H1 (cell line): ENCODE results near the gene ELFN2.

Experiments
- CEBPB ChIP-seq: IDR thresholded peaks from 2 replicates; pipeline ENCODE4 v1.6.1; 2012; ENCODE audit warnings: low read depth, low read length
- EZH2 ChIP-seq: fragments of 200-600 bp; sonication (generic); IDR thresholded peaks from 2 replicates; pipeline ENCODE4 v1.7.1; 2012; ENCODE audit warnings: low read depth, mild to moderate bottlenecking, moderate library complexity, low read length, inconsistent platforms; ENCODE audit not compliant: severe bottlenecking
- JUN ChIP-seq: IDR thresholded peaks from 2 replicates; pipeline ENCODE4 v1.6.1; 2011; ENCODE audit warnings: low read depth, mild to moderate bottlenecking, improper control_type of control experiment, low read length
- NRF1 ChIP-seq: IDR thresholded peaks from 2 replicates; pipeline ENCODE4 v1.6.1; 2011; ENCODE audit warnings: mild to moderate bottlenecking, low read depth, low read length, improper control_type of control experiment
- POLR2AphosphoS5 ChIP-seq: IDR thresholded peaks from 2 replicates; pipeline ENCODE4 v1.6.1; 2011; ENCODE audit warnings: low read depth, low read length
- RBBP5 ChIP-seq: IDR thresholded peaks from 2 replicates; pipeline ENCODE4 v1.7.1; 2012; ENCODE audit warnings: low read depth, mild to moderate bottlenecking, inconsistent platforms, low read length, moderate library complexity, borderline replicate concordance
- SRF ChIP-seq: IDR thresholded peaks from 2 replicates; pipeline ENCODE4 v1.6.1; 2011; ENCODE audit warnings: mild to moderate bottlenecking, low read depth, low read length, moderate library complexity
- TF ChIP-seq, protein P1 (sequence below): IDR thresholded peaks from 2 replicates; pipeline ENCODE4 v1.6.1; 2012; ENCODE audit warnings: low read length, inconsistent platforms
- TF ChIP-seq, protein P2 (sequence below), 3 experiments: IDR thresholded peaks; 1 replicate in 2 of 3; 2 replicates in 1 of 3; pipeline versions ENCODE4 v1.5.1 to v1.6.1; 2011; ENCODE audit warnings: low read length in 3 of 3, mild to moderate bottlenecking in 3 of 3, inconsistent platforms in 2 of 3, low read depth in 1 of 3, moderate library complexity in 1 of 3; ENCODE audit not compliant: insufficient read depth in 1 of 3; ENCODE audit errors: control extremely low read depth in 1 of 3

DNA sequence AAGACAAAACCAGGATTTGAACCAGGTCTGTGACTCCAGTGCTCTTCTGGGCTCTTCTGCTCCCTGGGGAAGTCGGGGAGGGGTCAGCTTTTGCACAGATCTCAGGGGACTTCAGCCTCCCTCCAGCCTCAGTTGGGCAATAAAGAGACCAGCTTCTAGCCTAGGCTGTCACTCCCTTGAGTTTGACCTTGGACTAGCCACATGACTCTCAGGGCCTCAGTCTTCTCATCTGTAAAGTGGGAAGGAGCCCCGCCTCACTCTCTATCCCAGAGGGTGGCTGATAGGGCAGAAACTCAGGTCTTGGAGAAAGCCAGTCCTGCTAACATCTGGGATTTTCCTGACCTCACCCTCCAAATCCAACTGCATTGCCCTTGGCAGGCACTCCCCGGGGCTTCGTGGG lies 38.7 kb downstream of the ELFN2 start:
- TF ChIP-seq, protein P1, sequence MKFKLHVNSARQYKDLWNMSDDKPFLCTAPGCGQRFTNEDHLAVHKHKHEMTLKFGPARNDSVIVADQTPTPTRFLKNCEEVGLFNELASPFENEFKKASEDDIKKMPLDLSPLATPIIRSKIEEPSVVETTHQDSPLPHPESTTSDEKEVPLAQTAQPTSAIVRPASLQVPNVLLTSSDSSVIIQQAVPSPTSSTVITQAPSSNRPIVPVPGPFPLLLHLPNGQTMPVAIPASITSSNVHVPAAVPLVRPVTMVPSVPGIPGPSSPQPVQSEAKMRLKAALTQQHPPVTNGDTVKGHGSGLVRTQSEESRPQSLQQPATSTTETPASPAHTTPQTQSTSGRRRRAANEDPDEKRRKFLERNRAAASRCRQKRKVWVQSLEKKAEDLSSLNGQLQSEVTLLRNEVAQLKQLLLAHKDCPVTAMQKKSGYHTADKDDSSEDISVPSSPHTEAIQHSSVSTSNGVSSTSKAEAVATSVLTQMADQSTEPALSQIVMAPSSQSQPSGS = no peak
- TF ChIP-seq, protein P2, sequence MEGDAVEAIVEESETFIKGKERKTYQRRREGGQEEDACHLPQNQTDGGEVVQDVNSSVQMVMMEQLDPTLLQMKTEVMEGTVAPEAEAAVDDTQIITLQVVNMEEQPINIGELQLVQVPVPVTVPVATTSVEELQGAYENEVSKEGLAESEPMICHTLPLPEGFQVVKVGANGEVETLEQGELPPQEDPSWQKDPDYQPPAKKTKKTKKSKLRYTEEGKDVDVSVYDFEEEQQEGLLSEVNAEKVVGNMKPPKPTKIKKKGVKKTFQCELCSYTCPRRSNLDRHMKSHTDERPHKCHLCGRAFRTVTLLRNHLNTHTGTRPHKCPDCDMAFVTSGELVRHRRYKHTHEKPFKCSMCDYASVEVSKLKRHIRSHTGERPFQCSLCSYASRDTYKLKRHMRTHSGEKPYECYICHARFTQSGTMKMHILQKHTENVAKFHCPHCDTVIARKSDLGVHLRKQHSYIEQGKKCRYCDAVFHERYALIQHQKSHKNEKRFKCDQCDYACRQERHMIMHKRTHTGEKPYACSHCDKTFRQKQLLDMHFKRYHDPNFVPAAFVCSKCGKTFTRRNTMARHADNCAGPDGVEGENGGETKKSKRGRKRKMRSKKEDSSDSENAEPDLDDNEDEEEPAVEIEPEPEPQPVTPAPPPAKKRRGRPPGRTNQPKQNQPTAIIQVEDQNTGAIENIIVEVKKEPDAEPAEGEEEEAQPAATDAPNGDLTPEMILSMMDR (IDR thresholded peaks at IDR 0.05; ENCODE audit: control extremely low read depth in 1 of 3, insufficient read depth in 1 of 3, low read depth in 1 of 3, low read length in 3 of 3) = no peak
- TF ChIP-seq JUN = no peak
- no peak for TF ChIP-seq POLR2AphosphoS5
- no peak for TF ChIP-seq CEBPB
- no peak for TF ChIP-seq EZH2
- no peak for TF ChIP-seq RBBP5
- TF ChIP-seq SRF = no peak
- TF ChIP-seq NRF1 = no peak
